ENCODE data around the gene LGR5.
"Not testable (repeated sequence)": the region's sequence is repeated elsewhere in the genome, so short reads cannot be mapped to it uniquely, and the experiment has no call there.

Gene LGR5

DNA sequence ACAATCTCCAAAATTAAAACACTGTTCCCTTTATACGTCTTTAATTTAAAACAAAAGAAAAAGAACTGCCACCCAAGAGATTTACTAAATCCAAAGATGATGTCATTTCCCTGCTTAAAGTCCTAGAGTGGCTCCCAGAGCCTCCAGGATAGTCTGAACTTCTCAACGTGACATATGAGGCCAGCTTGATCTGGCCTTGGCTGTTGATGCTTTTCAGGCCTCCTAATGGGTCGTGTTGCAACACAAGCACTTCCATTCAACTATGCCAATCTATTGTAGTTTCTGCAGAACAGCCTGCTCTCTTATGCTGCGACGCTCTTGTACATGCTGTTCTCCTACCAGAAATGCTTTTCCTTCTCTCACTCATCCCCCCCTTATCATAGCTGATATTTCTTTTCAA is 35.7 kb downstream of the LGR5 start:
- Histone ChIP-seq H3K9me3 (ENCODE audit: control insufficient read depth, low read length) (no peaks in the 10 kb centered on the region), H3K4me1 (ENCODE audit: control insufficient read depth, insufficient read depth, low read length, poor library complexity, severe bottlenecking) (peaks cover 13% of the 10 kb centered on the region), H3K27ac (ENCODE audit: low read depth, low read length, severe bottlenecking) (no peak overlapping the region), H3K36me3 (ENCODE audit: control insufficient read depth, insufficient read depth, low read length) (no peaks in the 10 kb centered on the region), H3K4me3 (ENCODE audit: extremely low read depth, insufficient read depth, low read length, poor library complexity, severe bottlenecking) (no peak overlapping the region)
- 75 to 82% methylated on average over 3 to 5 of the region's 5 CpGs for WGBS, 2 experiments (ENCODE audit: insufficient coverage in 2 of 2)

DNA sequence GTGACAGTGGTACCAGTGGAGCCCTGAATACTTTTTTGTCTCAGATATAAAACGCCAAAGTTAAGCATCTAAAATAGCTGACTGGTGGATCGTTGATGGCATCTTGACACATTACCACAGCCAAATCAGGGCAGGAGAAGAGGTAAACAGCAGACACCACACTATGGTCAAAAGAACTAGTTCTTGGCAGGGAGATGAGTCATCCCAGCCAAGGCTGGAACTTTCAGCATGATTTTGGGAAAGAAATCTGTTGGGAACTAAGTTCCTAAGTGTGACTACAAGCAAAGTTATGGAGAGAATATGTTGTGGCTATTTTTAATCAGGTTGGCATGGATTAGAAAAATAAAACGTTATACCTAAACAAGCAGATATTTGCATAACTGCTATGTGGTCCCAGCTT is 36.9 kb downstream of the LGR5 start:
- Histone ChIP-seq H3K27ac (ENCODE audit: low read depth, low read length, severe bottlenecking) (peak overlapping the region; percentile 31), H3K9me3 (ENCODE audit: control insufficient read depth, low read length) (no peaks in the 10 kb centered on the region), H3K4me3 (ENCODE audit: extremely low read depth, insufficient read depth, low read length, poor library complexity, severe bottlenecking) (no peak overlapping the region), H3K4me1 (ENCODE audit: control insufficient read depth, insufficient read depth, low read length, poor library complexity, severe bottlenecking) (peaks cover 13% of the 10 kb centered on the region), H3K36me3 (ENCODE audit: control insufficient read depth, insufficient read depth, low read length) (no peaks in the 10 kb centered on the region)
- 80% methylated on average over 1 of the region's 3 CpGs; no CpG with 5 or more reads in 1 of the 2 experiments for WGBS, 2 experiments (ENCODE audit: insufficient coverage in 2 of 2)

DNA sequence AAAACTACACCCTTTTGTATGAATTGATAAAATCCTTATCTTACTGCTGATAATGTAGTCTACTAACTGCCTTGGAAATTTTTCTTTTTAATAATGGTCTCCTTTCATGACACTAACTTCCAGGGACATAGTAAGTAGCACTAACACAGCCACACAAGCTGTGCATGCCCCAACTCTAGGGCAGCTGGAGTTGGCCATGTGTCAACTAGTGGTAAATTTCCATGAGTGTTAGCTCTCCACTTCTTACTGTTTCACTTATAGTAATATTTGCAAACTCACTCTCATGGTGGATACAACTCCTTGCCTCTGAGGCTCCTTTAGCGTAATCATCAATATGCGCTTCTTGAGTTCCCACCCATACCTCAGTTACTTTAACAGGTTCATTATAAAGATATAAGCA is 38.0 kb downstream of the LGR5 start:
- no CpG with 5 or more reads among the region's 2 CpGs for WGBS, 2 experiments (ENCODE audit: insufficient coverage in 2 of 2)
- Histone ChIP-seq H3K9me3 (ENCODE audit: control insufficient read depth, low read length) (no peaks in the 10 kb centered on the region), H3K4me1 (ENCODE audit: control insufficient read depth, insufficient read depth, low read length, poor library complexity, severe bottlenecking) (peaks cover 13% of the 10 kb centered on the region), H3K27ac (ENCODE audit: low read depth, low read length, severe bottlenecking) (no peak overlapping the region), H3K4me3 (ENCODE audit: extremely low read depth, insufficient read depth, low read length, poor library complexity, severe bottlenecking) (no peak overlapping the region), H3K36me3 (ENCODE audit: control insufficient read depth, insufficient read depth, low read length) (no peaks in the 10 kb centered on the region)

DNA sequence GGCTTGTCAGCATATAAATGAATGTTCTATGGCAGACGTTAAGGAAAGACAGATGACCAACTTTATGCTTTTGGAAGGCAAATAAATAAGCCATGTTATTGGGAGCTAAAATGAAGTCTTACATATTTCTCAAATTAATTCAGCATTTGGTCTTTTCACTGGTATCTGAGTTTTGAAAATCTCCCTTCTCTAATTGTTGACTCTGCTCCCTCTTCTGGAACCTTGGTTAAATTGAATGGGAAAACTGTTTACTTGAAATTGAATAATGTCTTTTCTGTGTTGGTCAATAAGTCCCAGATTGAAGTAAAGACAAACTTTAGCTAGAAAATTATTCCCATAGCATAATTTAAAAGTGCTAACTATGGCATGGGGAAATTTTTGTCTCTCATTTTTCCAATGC is 38.7 kb downstream of the LGR5 start:
- H3K27ac ChIP-seq (ENCODE audit: low read depth, low read length, severe bottlenecking) = no peak overlapping the region
- H3K36me3 ChIP-seq (ENCODE audit: control insufficient read depth, insufficient read depth, low read length) = no peaks in the 10 kb centered on the region
- WGBS, 2 experiments (ENCODE audit: insufficient coverage in 2 of 2) = 100% methylated on average over 1 of the region's 1 CpG
- H3K4me3 ChIP-seq (ENCODE audit: extremely low read depth, insufficient read depth, low read length, poor library complexity, severe bottlenecking) = no peak overlapping the region
- peaks cover 13% of the 10 kb centered on the region for H3K4me1 ChIP-seq (ENCODE audit: control insufficient read depth, insufficient read depth, low read length, poor library complexity, severe bottlenecking)
- H3K9me3 ChIP-seq (ENCODE audit: control insufficient read depth, low read length) = no peaks in the 10 kb centered on the region

DNA sequence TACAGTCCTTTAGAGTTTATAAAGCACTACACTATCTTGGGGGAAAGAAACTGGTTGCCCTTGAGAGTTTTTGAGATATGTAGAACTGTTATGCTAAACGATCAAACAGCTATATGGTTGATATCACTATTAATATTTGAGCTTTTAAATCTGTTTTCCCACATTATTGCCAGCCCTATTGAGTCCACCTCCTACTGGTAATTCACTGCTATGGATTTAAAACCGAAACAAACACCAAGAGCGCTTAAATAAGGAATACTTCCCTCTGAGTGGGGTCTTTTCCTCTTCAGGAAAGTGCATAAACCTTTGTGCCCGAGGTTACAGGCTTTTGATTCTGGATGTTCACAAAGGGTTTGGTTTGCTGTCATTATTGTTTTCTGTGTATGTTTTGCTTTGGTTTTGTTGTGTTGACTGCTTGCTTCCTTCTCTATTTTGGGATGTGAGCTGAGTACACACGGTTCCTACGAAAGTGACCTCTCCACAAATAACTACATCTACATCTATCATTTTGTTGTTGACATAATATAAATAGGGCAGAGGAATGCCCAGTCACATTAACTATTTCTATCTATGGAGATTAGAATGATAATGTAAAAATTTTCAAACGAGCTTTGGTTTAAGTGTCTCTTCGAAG is 44.8 kb downstream of the LGR5 start:
- no peak overlapping the region for H3K27ac ChIP-seq (ENCODE audit: low read depth, low read length, severe bottlenecking)
- no peak overlapping the region for H3K4me3 ChIP-seq (ENCODE audit: extremely low read depth, insufficient read depth, low read length, poor library complexity, severe bottlenecking)
- no peaks in the 10 kb centered on the region for H3K36me3 ChIP-seq (ENCODE audit: control insufficient read depth, insufficient read depth, low read length)
- no peaks in the 10 kb centered on the region for H3K4me1 ChIP-seq (ENCODE audit: control insufficient read depth, insufficient read depth, low read length, poor library complexity, severe bottlenecking)
- H3K9me3 ChIP-seq (ENCODE audit: control insufficient read depth, low read length) = no peaks in the 10 kb centered on the region
- 93 to 100% methylated on average over 2 to 4 of the region's 8 CpGs for WGBS, 2 experiments (ENCODE audit: insufficient coverage in 2 of 2)

DNA sequence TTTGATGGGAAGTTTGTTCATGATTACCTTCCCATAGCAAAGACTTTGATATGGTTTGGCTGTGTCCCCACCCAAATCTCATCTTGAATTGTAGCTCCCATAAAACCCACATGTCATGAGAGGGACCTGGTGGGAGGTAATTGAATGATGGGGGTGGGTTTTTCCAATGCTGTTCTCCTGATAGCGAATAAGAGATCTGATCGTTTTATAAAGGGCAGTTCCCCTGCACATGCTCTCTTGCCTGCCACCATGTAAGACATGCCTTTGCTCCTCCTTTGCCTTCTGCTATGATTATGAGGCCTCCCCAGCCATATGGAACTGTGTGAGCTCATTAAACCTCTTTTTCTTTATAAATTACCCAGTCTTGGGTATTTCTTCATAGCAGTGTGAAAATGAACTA is 51.2 kb downstream of the LGR5 start:
- not testable (repeated sequence) for H3K27ac ChIP-seq (ENCODE audit: low read depth, low read length, severe bottlenecking); H3K4me1 ChIP-seq (ENCODE audit: control insufficient read depth, insufficient read depth, low read length, poor library complexity, severe bottlenecking); H3K9me3 ChIP-seq (ENCODE audit: control insufficient read depth, low read length); H3K4me3 ChIP-seq (ENCODE audit: extremely low read depth, insufficient read depth, low read length, poor library complexity, severe bottlenecking); H3K36me3 ChIP-seq (ENCODE audit: control insufficient read depth, insufficient read depth, low read length)
- 93 to 95% methylated on average over 2 of the region's 2 CpGs for WGBS, 2 experiments (ENCODE audit: insufficient coverage in 2 of 2)

DNA sequence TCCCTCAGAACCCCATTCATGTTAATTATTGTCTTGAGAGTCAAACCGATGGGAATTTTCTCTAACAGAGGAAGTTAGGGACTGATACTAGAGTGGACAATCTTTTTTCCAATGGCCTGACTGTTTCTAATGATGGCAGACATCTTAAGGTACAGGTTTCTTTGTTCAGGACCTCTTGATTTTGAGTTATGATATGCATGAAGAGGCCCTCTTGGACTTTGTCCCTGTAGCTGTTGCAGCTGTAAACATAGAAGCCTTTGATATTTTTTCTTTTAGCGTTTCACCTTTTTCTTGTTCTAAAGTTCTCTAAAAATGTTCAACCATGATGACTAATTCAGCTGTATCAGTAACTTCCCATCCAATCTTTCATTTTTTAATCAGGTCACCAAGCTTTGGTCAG is 53.0 kb downstream of the LGR5 start:
- H3K4me1 ChIP-seq (ENCODE audit: control insufficient read depth, insufficient read depth, low read length, poor library complexity, severe bottlenecking) = no peaks in the 10 kb centered on the region
- no peaks in the 10 kb centered on the region for H3K36me3 ChIP-seq (ENCODE audit: control insufficient read depth, insufficient read depth, low read length)
- 80 to 100% methylated on average over 1 of the region's 2 CpGs for WGBS, 2 experiments (ENCODE audit: insufficient coverage in 2 of 2)
- H3K27ac ChIP-seq (ENCODE audit: low read depth, low read length, severe bottlenecking) = no peak overlapping the region
- H3K9me3 ChIP-seq (ENCODE audit: control insufficient read depth, low read length) = peaks cover 8% of the 10 kb centered on the region
- no peak overlapping the region for H3K4me3 ChIP-seq (ENCODE audit: extremely low read depth, insufficient read depth, low read length, poor library complexity, severe bottlenecking)

- Histone ChIP-seq H3K4me1 (ENCODE audit: control insufficient read depth, insufficient read depth, low read length, poor library complexity, severe bottlenecking) (peaks cover 7% of the 10 kb centered on the region), H3K4me3 (ENCODE audit: extremely low read depth, insufficient read depth, low read length, poor library complexity, severe bottlenecking) (no peak overlapping the region), H3K36me3 (ENCODE audit: control insufficient read depth, insufficient read depth, low read length) (no peaks in the 10 kb centered on the region), H3K9me3 (ENCODE audit: control insufficient read depth, low read length) (peaks cover 3% of the 10 kb centered on the region), H3K27ac (ENCODE audit: low read depth, low read length, severe bottlenecking) (no peak overlapping the region)
- 83 to 100% methylated on average over 1 to 2 of the region's 4 CpGs for WGBS, 2 experiments (ENCODE audit: insufficient coverage in 2 of 2)
Measured at GRCh38 chr12:71499834-71500233, 60.2 kb downstream of the LGR5 start.

- Histone ChIP-seq H3K9me3 (ENCODE audit: control insufficient read depth, low read length) (no peaks in the 10 kb centered on the region), H3K36me3 (ENCODE audit: control insufficient read depth, insufficient read depth, low read length) (no peaks in the 10 kb centered on the region), H3K4me3 (ENCODE audit: extremely low read depth, insufficient read depth, low read length, poor library complexity, severe bottlenecking) (no peak overlapping the region), H3K27ac (ENCODE audit: low read depth, low read length, severe bottlenecking) (no peak overlapping the region), H3K4me1 (ENCODE audit: control insufficient read depth, insufficient read depth, low read length, poor library complexity, severe bottlenecking) (peaks cover 7% of the 10 kb centered on the region)
- 83 to 97% methylated on average over 1 to 3 of the region's 3 CpGs for WGBS, 2 experiments (ENCODE audit: insufficient coverage in 2 of 2)
Measured at GRCh38 chr12:71503579-71504391, 64.2 kb downstream of the LGR5 start.

- 80 to 100% methylated on average over 1 to 2 of the region's 3 CpGs for WGBS, 2 experiments (ENCODE audit: insufficient coverage in 2 of 2)
- Histone ChIP-seq H3K36me3 (ENCODE audit: control insufficient read depth, insufficient read depth, low read length) (no peaks in the 10 kb centered on the region), H3K4me3 (ENCODE audit: extremely low read depth, insufficient read depth, low read length, poor library complexity, severe bottlenecking) (no peak overlapping the region), H3K9me3 (ENCODE audit: control insufficient read depth, low read length) (no peaks in the 10 kb centered on the region), H3K27ac (ENCODE audit: low read depth, low read length, severe bottlenecking) (no peak overlapping the region), H3K4me1 (ENCODE audit: control insufficient read depth, insufficient read depth, low read length, poor library complexity, severe bottlenecking) (peaks cover 7% of the 10 kb centered on the region)
Measured at GRCh38 chr12:71504476-71504875, 64.9 kb downstream of the LGR5 start.

- no peak overlapping the region for H3K27ac ChIP-seq (ENCODE audit: low read depth, low read length, severe bottlenecking)
Measured at GRCh38 chr12:71509705-71510104, 70.1 kb downstream of the LGR5 start.

More at GRCh38 chr12:71509705-71510104, 70.1 kb downstream of the LGR5 start:
- WGBS, 2 experiments (ENCODE audit: insufficient coverage in 2 of 2) = no CpG with 5 or more reads among the region's 3 CpGs
- no peaks in the 10 kb centered on the region for H3K4me1 ChIP-seq (ENCODE audit: control insufficient read depth, insufficient read depth, low read length, poor library complexity, severe bottlenecking)
- no peaks in the 10 kb centered on the region for H3K36me3 ChIP-seq (ENCODE audit: control insufficient read depth, insufficient read depth, low read length)
- H3K4me3 ChIP-seq (ENCODE audit: extremely low read depth, insufficient read depth, low read length, poor library complexity, severe bottlenecking) = no peak overlapping the region
- no peaks in the 10 kb centered on the region for H3K9me3 ChIP-seq (ENCODE audit: control insufficient read depth, low read length)

Data from mesodermal cell (in vitro differentiated cells).